Measurements from ENCODE around the gene PSAP. TPM values are rescaled to one million over a fixed set of nuclear protein-coding genes. Genes with fewer than 3 reads are reported as not detected.

Gene PSAP
- total and polyA plus RNA-seq, 10 donors = 363 to 1,826 (median 1,412) TPM

DNA sequence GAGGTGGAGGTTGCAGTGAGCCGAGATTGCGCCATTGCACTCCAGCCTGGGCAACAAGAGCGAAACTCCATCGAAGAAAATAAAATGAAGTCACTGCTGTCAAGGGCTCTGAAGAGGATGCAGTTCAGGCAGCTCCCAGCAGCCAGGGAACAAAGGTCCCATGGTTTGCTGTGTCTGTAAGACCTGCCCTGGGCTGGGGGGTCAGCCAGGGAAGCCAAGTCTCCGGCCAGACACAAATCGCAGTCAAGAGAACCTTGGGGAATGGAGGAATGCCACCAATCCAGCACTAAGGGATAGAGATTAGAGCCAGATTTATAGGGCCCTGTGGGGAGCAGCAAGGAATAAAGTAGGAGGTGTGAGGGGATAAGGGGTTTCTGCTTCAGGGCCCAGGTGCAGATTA lies 48.8 kb downstream of the PSAP start:
- H3K9me3 ChIP-seq = no peaks in the 10 kb centered on the region
- H3K27ac ChIP-seq = peak overlapping the region in 1 of 8 donors; percentile 36
- no peaks in the 10 kb centered on the region for H3K27me3 ChIP-seq (replicated peaks in 1 of 7)
- H3K4me3 ChIP-seq = no peak overlapping the region
- peaks cover 4 to 74% (median 40%) of the 10 kb centered on the region in 6 donors for H3K4me1 ChIP-seq
- DNase-seq = peak; percentile 29
- intact Hi-C loops (cut with DNase I; ENCODE audit: low total_unique reads) = no loop called here
- TF ChIP-seq, protein P1, sequence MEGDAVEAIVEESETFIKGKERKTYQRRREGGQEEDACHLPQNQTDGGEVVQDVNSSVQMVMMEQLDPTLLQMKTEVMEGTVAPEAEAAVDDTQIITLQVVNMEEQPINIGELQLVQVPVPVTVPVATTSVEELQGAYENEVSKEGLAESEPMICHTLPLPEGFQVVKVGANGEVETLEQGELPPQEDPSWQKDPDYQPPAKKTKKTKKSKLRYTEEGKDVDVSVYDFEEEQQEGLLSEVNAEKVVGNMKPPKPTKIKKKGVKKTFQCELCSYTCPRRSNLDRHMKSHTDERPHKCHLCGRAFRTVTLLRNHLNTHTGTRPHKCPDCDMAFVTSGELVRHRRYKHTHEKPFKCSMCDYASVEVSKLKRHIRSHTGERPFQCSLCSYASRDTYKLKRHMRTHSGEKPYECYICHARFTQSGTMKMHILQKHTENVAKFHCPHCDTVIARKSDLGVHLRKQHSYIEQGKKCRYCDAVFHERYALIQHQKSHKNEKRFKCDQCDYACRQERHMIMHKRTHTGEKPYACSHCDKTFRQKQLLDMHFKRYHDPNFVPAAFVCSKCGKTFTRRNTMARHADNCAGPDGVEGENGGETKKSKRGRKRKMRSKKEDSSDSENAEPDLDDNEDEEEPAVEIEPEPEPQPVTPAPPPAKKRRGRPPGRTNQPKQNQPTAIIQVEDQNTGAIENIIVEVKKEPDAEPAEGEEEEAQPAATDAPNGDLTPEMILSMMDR (IDR thresholded peaks at IDR 0.05 in 8 of 11, conservative IDR thresholded peaks at IDR 0.05 in 3 of 11) = no peak
- TF ChIP-seq POLR2A (IDR thresholded peaks at IDR 0.05) (no peak), POLR2AphosphoS5 (IDR thresholded peaks at IDR 0.05) (no peak)
- no peaks in the 10 kb centered on the region for H3K36me3 ChIP-seq
- 94 to 98% (median 96%) methylated on average over 6 of the region's 6 CpGs for WGBS, 5 donors

DNA sequence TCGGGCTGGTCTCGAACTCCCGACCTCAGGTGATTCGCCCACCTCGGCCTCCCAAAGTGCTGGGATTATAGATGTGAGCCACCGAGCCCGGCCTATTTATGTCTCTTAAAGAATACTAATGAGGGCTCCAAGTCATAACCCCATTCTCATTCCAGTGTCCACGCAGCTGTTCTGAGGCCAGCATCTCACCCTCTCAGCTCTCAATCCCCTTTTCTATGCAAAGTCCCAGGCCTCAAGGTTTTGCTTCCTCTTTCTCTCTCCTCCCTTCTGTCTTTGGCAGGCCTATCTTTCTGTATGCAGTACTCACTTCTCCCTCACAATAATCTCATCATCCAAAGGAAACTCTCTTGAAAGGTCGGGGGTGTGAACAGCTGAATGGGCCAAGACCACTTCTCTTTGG lies 49.7 kb downstream of the PSAP start:
- Histone ChIP-seq H3K27ac (peak overlapping the region in 1 of 8 donors; percentile 36), H3K4me1 (peaks cover 4 to 81% (median 41%) of the 10 kb centered on the region in 6 donors), H3K27me3 (replicated peaks in 1 of 7) (no peaks in the 10 kb centered on the region), H3K36me3 (no peaks in the 10 kb centered on the region), H3K9me3 (no peaks in the 10 kb centered on the region), H3K4me3 (no peak overlapping the region)
- intact Hi-C loops (cut with DNase I; ENCODE audit: low total_unique reads) = no loop called here
- TF ChIP-seq POLR2A (IDR thresholded peaks at IDR 0.05) = no peak
- TF ChIP-seq, protein P1 (IDR thresholded peaks at IDR 0.05 in 8 of 11, conservative IDR thresholded peaks at IDR 0.05 in 3 of 11) = peak in 2 of 11 experiments; percentile 28 to 31
- TF ChIP-seq POLR2AphosphoS5 (IDR thresholded peaks at IDR 0.05) = no peak
- WGBS, 5 donors = 65 to 77% (median 76%) methylated on average over 6 to 9 of the region's 9 CpGs
- DNase-seq = peak; percentile 37

DNA sequence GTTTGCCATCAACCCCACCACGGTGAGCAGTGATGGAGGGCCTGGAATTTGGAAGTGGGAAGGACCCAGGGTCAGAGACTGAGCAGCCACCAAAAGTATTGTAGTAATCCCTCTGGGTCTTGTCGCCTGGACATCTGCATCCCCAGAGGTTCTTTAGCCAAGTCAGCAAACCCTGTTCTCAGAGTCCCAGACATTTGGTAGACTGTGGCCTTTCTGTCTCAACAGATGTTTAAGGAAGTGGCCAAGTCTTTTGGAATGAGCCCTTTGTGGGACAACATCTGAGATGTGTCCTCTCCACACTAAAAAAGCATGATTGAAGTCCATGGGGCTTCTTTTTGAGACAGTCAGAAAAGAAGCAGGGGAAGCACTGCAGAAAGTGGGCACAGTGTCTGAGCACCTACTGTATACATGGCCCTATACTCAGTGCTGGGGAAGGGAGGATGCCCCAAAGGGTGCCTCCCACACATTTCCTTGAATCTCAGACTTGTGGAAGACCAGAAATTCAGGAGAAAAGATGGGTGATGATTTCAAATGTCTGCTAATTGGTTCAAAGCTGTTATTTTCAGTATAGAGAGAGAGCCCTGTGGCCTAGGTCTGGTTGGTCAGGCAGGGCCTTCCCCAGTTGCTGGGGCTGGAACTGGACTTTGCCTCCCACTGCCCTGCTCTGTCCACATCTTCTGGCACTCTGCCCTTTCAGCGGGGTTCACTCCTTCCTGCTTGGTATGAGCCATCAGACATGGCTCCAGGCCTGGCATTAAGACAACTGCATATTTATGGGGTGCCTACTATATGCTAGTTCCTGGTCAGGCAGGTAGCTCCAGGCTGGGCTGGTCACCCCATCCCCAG lies 51.2 kb downstream of the PSAP start:
- peaks cover 4 to 68% (median 33%) of the 10 kb centered on the region in 6 donors for H3K4me1 ChIP-seq
- H3K27me3 ChIP-seq (replicated peaks in 1 of 7) = no peaks in the 10 kb centered on the region
- H3K4me3 ChIP-seq = no peak overlapping the region
- H3K36me3 ChIP-seq = no peaks in the 10 kb centered on the region
- TF ChIP-seq, protein P1 (IDR thresholded peaks at IDR 0.05 in 8 of 11, conservative IDR thresholded peaks at IDR 0.05 in 3 of 11) = no peak
- TF ChIP-seq POLR2AphosphoS5 (IDR thresholded peaks at IDR 0.05) (no peak), POLR2A (IDR thresholded peaks at IDR 0.05) (no peak)
- intact Hi-C loops (cut with DNase I; ENCODE audit: low total_unique reads) = no loop called here
- no peak for DNase-seq
- no peak overlapping the region for H3K27ac ChIP-seq
- no peaks in the 10 kb centered on the region for H3K9me3 ChIP-seq
- 49 to 74% (median 69%) methylated on average over 3 of the region's 3 CpGs for WGBS, 5 donors

DNA sequence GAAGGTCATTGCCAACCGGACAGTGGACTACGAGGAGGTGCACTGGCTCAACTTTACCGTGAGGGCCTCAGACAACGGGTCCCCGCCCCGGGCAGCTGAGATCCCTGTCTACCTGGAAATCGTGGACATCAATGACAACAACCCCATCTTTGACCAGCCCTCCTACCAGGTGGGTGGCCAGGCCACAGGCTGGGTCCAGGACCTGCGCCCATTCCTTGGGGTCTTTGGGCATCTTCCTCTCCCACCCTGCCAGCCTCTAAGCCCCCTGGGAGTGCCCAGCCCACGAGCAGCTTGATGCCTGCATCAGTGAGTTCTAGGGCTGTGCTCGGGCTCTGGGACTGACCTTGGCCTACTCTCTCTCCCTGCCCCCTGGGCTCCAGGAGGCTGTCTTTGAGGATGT lies 51.9 kb downstream of the PSAP start:
- no peak overlapping the region for H3K27ac ChIP-seq
- TF ChIP-seq POLR2AphosphoS5 (IDR thresholded peaks at IDR 0.05) = no peak
- TF ChIP-seq, protein P1 (IDR thresholded peaks at IDR 0.05 in 8 of 11, conservative IDR thresholded peaks at IDR 0.05 in 3 of 11) = no peak
- TF ChIP-seq POLR2A (IDR thresholded peaks at IDR 0.05) = no peak
- WGBS, 5 donors = 73 to 95% (median 77%) methylated on average over 9 to 10 of the region's 10 CpGs
- no peaks in the 10 kb centered on the region for H3K9me3 ChIP-seq
- peaks cover 4 to 63% (median 31%) of the 10 kb centered on the region in 6 donors for H3K4me1 ChIP-seq
- intact Hi-C loops (cut with DNase I; ENCODE audit: low total_unique reads) = no loop called here
- H3K36me3 ChIP-seq = no peaks in the 10 kb centered on the region
- H3K27me3 ChIP-seq (replicated peaks in 1 of 7) = no peaks in the 10 kb centered on the region
- H3K4me3 ChIP-seq = no peak overlapping the region
- DNase-seq = no peak

Measured in spleen (tissue), 11 donors.